Smooth muscle cell of the pulmonary artery (primary cell): ENCODE data around the gene CAPNS2. TPM values are rescaled to one million over a fixed set of nuclear protein-coding genes. Genes with fewer than 3 reads are reported as not detected.

Experiments
- total RNA-seq: library from RNA; depleted of rRNA; stranded (reverse); fragments of >200 nt; gene quantifications from 2 replicates; pipeline ENCODE4 v1.2.3, GENCODE V29; 2014

Gene CAPNS2
- 0.59 and 0.89 TPM in 2 replicates for total RNA-seq

DNA sequence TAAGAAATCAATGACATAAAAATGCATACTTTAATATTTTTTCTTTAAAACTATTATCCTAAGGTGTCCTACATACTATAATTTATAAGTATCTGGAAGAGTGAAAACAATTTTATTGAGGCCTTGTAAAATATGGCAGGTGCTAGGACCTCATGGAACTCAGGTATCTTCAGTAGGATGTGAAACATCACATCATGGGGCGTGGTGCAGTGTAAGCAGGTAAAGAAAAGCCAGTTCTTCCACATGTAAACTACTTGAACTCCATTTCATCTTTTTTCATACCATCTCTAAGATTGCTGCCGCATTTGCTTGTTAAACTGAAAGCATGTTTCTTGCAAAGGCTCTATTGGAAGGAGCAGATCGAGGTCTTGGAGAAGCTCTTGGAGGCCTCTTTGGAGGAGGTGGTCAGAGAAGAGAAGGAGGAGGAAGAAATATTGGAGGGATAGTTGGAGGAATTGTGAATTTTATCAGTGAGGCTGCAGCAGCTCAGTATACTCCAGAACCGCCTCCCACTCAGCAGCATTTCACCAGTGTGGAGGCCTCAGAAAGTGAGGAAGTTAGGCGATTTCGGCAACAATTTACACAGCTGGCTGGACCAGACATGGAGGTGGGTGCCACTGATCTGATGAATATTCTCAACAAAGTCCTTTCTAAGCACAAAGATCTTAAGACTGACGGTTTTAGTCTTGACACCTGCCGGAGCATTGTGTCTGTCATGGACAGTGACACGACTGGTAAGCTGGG, at the start of gene CAPNS2:
TSS of gene CAPNS2 (plus strand) at position 253 of the 744 bp plus-strand sequence. CDS start at position 326, 73 bp downstream.

Other genes with a start within 250 kb of the CAPNS2 start
- not detected in 2 replicates for gene IRX6, start 242.5 kb upstream of the CAPNS2 start, total RNA-seq
- gene MMP2, start 87.5 kb upstream of the CAPNS2 start, total RNA-seq, result 977 and 1,577 TPM in 2 replicates
- 16.2 and 21.5 TPM in 2 replicates for gene LPCAT2, start 57.6 kb upstream of the CAPNS2 start, total RNA-seq
- not detected in 2 replicates for gene SLC6A2, start 89.3 kb downstream of the CAPNS2 start, total RNA-seq